ENCODE results near the gene CD27. TPM values are rescaled to one million over a fixed set of nuclear protein-coding genes. Genes with fewer than 3 reads are reported as not detected.

The CD27 gene
- total and polyA plus RNA-seq, 9 of the 15 experiments (the other 6 are each of a cell fraction or from before 2014, with no cell fraction given) = 0.24 TPM; not detected in 8

DNA sequence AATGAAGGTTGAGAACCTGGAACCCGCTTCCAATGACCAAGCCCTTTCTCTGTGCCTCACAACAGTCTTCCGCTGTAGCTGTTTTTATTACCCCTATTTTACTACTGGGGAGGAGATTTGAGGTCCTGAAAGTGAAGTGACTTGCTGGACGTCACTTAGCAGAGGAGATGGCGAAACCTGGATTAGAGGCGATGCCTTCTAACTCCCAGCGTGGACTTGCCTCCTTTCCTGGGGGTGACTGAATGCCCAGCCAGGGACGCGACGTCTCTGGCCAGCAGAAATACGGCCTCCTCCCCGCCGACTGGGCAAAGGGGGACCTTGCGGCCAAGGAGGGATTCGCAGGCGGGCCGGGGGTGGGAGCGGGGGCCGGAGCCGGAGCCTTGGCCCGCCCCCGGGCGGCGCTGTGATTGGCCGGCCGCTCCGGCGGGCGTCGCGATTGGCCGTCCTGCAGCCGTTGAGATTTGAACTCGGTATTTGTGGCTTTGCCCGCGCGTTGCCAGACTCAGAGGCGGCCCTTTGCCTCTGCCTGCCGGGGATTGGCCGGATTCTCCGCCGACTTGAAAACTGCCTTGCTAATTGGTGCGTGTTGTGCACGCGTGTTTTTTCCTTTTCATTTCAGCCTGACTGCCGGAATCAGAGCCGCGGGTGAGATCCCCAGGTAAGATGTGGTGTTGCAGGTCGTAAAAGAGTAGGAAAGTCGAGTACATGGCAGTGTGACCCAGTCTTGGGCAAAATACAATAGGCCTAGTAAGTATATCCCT is 48.9 kb downstream of the CD27 start, which contains the start of gene NCAPD2 (continued):
- TF ChIP-seq, protein P1, sequence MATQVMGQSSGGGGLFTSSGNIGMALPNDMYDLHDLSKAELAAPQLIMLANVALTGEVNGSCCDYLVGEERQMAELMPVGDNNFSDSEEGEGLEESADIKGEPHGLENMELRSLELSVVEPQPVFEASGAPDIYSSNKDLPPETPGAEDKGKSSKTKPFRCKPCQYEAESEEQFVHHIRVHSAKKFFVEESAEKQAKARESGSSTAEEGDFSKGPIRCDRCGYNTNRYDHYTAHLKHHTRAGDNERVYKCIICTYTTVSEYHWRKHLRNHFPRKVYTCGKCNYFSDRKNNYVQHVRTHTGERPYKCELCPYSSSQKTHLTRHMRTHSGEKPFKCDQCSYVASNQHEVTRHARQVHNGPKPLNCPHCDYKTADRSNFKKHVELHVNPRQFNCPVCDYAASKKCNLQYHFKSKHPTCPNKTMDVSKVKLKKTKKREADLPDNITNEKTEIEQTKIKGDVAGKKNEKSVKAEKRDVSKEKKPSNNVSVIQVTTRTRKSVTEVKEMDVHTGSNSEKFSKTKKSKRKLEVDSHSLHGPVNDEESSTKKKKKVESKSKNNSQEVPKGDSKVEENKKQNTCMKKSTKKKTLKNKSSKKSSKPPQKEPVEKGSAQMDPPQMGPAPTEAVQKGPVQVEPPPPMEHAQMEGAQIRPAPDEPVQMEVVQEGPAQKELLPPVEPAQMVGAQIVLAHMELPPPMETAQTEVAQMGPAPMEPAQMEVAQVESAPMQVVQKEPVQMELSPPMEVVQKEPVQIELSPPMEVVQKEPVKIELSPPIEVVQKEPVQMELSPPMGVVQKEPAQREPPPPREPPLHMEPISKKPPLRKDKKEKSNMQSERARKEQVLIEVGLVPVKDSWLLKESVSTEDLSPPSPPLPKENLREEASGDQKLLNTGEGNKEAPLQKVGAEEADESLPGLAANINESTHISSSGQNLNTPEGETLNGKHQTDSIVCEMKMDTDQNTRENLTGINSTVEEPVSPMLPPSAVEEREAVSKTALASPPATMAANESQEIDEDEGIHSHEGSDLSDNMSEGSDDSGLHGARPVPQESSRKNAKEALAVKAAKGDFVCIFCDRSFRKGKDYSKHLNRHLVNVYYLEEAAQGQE (IDR thresholded peaks at IDR 0.05; ENCODE audit: borderline replicate concordance) = no peak
- TF ChIP-seq, protein P1 (CRISPR knock-in tag; IDR thresholded peaks at IDR 0.05; ENCODE audit: low read depth) = no peak
- TF ChIP-seq TEAD4 (IDR thresholded peaks at IDR 0.05; ENCODE audit: low read length) = peak; percentile 35; the same call in 1 of the 2 replicates
- TF ChIP-seq TEAD4 (CRISPR knock-in tag; IDR thresholded peaks at IDR 0.05; ENCODE audit: borderline replicate concordance) = no peak
- TF ChIP-seq CHD4 (IDR thresholded peaks at IDR 0.05; ENCODE audit: insufficient read depth, insufficient replicate concordance, low read depth, low read length, poor library complexity, severe bottlenecking) = no peak
- TF ChIP-seq, protein P2, sequence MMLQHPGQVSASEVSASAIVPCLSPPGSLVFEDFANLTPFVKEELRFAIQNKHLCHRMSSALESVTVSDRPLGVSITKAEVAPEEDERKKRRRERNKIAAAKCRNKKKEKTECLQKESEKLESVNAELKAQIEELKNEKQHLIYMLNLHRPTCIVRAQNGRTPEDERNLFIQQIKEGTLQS (IDR thresholded peaks at IDR 0.05) = no peak
- TF ChIP-seq, protein P2 (CRISPR knock-in tag; conservative IDR thresholded peaks at IDR 0.05) = 0 out of 2 replicates have a peak, but pooled peaks have one; percentile 40
- no peak for TF ChIP-seq ZNF134 (CRISPR knock-in tag; conservative IDR thresholded peaks at IDR 0.05)
- TF ChIP-seq GATAD2B (IDR thresholded peaks at IDR 0.05; ENCODE audit: borderline replicate concordance) = no peak
- TF ChIP-seq EGR1 (conservative IDR thresholded peaks at IDR 0.05) = peak; percentile 89
- no peak for TF ChIP-seq TCF3 (CRISPR knock-in tag; IDR thresholded peaks at IDR 0.05)
- no peak for TF ChIP-seq NFIX (CRISPR knock-in tag; IDR thresholded peaks at IDR 0.05; ENCODE audit: low read depth)
- no peak for TF ChIP-seq FOXJ3 (CRISPR knock-in tag; IDR thresholded peaks at IDR 0.05)
- TF ChIP-seq MEIS2 (IDR thresholded peaks at IDR 0.05; ENCODE audit: partially characterized antibody) = no peak
- TF ChIP-seq SNIP1 (IDR thresholded peaks at IDR 0.05; ENCODE audit: low read depth) = no peak
- TF ChIP-seq SAFB (IDR thresholded peaks at IDR 0.05; ENCODE audit: borderline replicate concordance, low read depth, low read length) = peak; percentile 60; the same call in 1 of the 2 replicates
- TF ChIP-seq BHLHE40 (IDR thresholded peaks at IDR 0.05; ENCODE audit: low read length) = no peak; the same call in 1 of the 2 replicates
- TF ChIP-seq NFIC (IDR thresholded peaks at IDR 0.05) = peak; percentile 73
- no peak for TF ChIP-seq MTA3 (IDR thresholded peaks at IDR 0.05; ENCODE audit: borderline replicate concordance)

All from K562 (cell line).